ENCODE data around the gene SLC25A26. TPM values are rescaled to one million over a fixed set of nuclear protein-coding genes. Genes with fewer than 3 reads are reported as not detected.

The SLC25A26 gene
- total and polyA plus RNA-seq, 2 of the 13 experiments (the other 11 are each of a cell fraction or from before 2014, with no cell fraction given) = 23.1 to 32.7 TPM

GRCh38 chr3:66416556-66417304 lies 195.9 kb downstream of the SLC25A26 start:
- in situ Hi-C loops (cut with HindIII; ENCODE audit: extremely low pct_ligation_motif_present, low pct_unique_long_range_greater_than_20kb) = no loop called here
- POLR2A ChIA-PET = no interaction called here
- Histone ChIP-seq H3K27ac (ENCODE audit: extremely low read length, insufficient read depth, low read length) (no peak overlapping the region), H3K9me3 (ENCODE audit: low read length) (peaks cover 10% of the 10 kb centered on the region), H3K4me1 (ENCODE audit: insufficient read depth, low read length) (peaks cover 5% of the 10 kb centered on the region; the same call in 1 of the 2 replicates), H3K79me2 (ENCODE audit: insufficient read depth, low read length) (peaks cover 4% of the 10 kb centered on the region), H3K4me2 (ENCODE audit: low read depth, low read length) (no peak overlapping the region), H4K20me1 (ENCODE audit: insufficient read depth, low read length) (no peaks in the 10 kb centered on the region), H3K4me3 (replicated peaks in 1 of 3; ENCODE audit: insufficient read depth in 1 of 3, low read depth in 2 of 3, low read length in 3 of 3) (no peak overlapping the region), H3K36me3 (replicated peaks in 1 of 2; ENCODE audit: control insufficient read depth in 1 of 2, insufficient read depth in 2 of 2, low read length in 2 of 2) (peaks cover 14 to 32% of the 10 kb centered on the region in 2 experiments), H2AFZ (ENCODE audit: low read length) (no peak overlapping the region), H3K9ac (ENCODE audit: insufficient read depth, low read depth, low read length) (no peak overlapping the region), H3K27me3 (ENCODE audit: control insufficient read depth in 1 of 2, insufficient read depth in 2 of 2, low read length in 2 of 2) (no peaks in the 10 kb centered on the region)
- no TSS peak for BruUV-seq (replicated peaks)
- WGBS (ENCODE audit: low lambda C conversion rate) = 89% methylated on average over 7 of the region's 14 CpGs
- ATAC-seq (no peak), DNase-seq (ENCODE audit: low spot score) (no peak), FAIRE-seq (no peak)
- TF ChIP-seq ZNF17 (CRISPR knock-in tag; IDR thresholded peaks at IDR 0.05) (no peak), ZMYM3 (CRISPR knock-in tag; IDR thresholded peaks at IDR 0.05) (no peak)
- CTCF ChIA-PET (ENCODE audit: low intra/inter-chr PET ratio, low total read pairs) = no interaction called here
- intact Hi-C loops (cut with micrococcal nuclease; ENCODE audit: unreplicated experiment) = no loop called here

GRCh38 chr3:66418475-66418931 lies 197.7 kb downstream of the SLC25A26 start:
- DNase-seq (ENCODE audit: low spot score) (no peak), ATAC-seq (no peak), FAIRE-seq (no peak)
- H3K27me3 ChIP-seq (ENCODE audit: control insufficient read depth in 1 of 2, insufficient read depth in 2 of 2, low read length in 2 of 2) = no peaks in the 10 kb centered on the region
- H2AFZ ChIP-seq (ENCODE audit: low read length) = no peak overlapping the region
- CTCF ChIA-PET (ENCODE audit: low intra/inter-chr PET ratio, low total read pairs) = no interaction called here
- H3K79me2 ChIP-seq (ENCODE audit: insufficient read depth, low read length) = peaks cover 4% of the 10 kb centered on the region
- H3K4me3 ChIP-seq (replicated peaks in 1 of 3; ENCODE audit: insufficient read depth in 1 of 3, low read depth in 2 of 3, low read length in 3 of 3) = no peak overlapping the region
- peaks cover 19% of the 10 kb centered on the region for H3K9me3 ChIP-seq (ENCODE audit: low read length)
- intact Hi-C loops (cut with micrococcal nuclease; ENCODE audit: unreplicated experiment) (no loop called here), in situ Hi-C loops (cut with HindIII; ENCODE audit: extremely low pct_ligation_motif_present, low pct_unique_long_range_greater_than_20kb) (no loop called here)
- BruUV-seq (replicated peaks) = no TSS peak
- TF ChIP-seq MIER3 (CRISPR knock-in tag; IDR thresholded peaks at IDR 0.05; ENCODE audit: borderline replicate concordance) (no peak), MAFF (IDR thresholded peaks at IDR 0.05; ENCODE audit: low read depth, low read length) (no peak), FOXO1 (CRISPR knock-in tag; IDR thresholded peaks at IDR 0.05) (no peak), ZNF256 (CRISPR knock-in tag; conservative IDR thresholded peaks at IDR 0.05) (no peak), AGO1 (IDR thresholded peaks at IDR 0.05; ENCODE audit: low read depth, low read length, poor library complexity, severe bottlenecking) (no peak), THAP7 (CRISPR knock-in tag; IDR thresholded peaks at IDR 0.05) (no peak), ZNF253 (CRISPR knock-in tag; IDR thresholded peaks at IDR 0.05; ENCODE audit: borderline replicate concordance) (no peak), ZNF83 (CRISPR knock-in tag; IDR thresholded peaks at IDR 0.05; ENCODE audit: borderline replicate concordance) (no peak), GRHL1 (CRISPR knock-in tag; conservative IDR thresholded peaks at IDR 0.05) (no peak), NFIB (CRISPR knock-in tag; IDR thresholded peaks at IDR 0.05; ENCODE audit: borderline replicate concordance) (no peak)
- H4K20me1 ChIP-seq (ENCODE audit: insufficient read depth, low read length) = no peaks in the 10 kb centered on the region
- POLR2A ChIA-PET = no interaction called here
- no peak overlapping the region for H3K4me2 ChIP-seq (ENCODE audit: low read depth, low read length)
- peaks cover 5% of the 10 kb centered on the region; the same call in 1 of the 2 replicates for H3K4me1 ChIP-seq (ENCODE audit: insufficient read depth, low read length)
- H3K9ac ChIP-seq (ENCODE audit: insufficient read depth, low read depth, low read length) = no peak overlapping the region
- WGBS (ENCODE audit: low lambda C conversion rate) = 89% methylated on average over 11 of the region's 12 CpGs
- no peak overlapping the region for H3K27ac ChIP-seq (ENCODE audit: extremely low read length, insufficient read depth, low read length)
- H3K36me3 ChIP-seq (replicated peaks in 1 of 2; ENCODE audit: control insufficient read depth in 1 of 2, insufficient read depth in 2 of 2, low read length in 2 of 2) = peaks cover 3 to 17% of the 10 kb centered on the region in 2 experiments
